ENCODE data around the gene SMC2. TPM values are rescaled to one million over a fixed set of nuclear protein-coding genes. Genes with fewer than 3 reads are reported as not detected.

SMC2 gene
- total RNA-seq, 2 experiments from 2014 or later, result 56.4 to 89.3 TPM

- TF ChIP-seq CTCF (conservative IDR thresholded peaks at IDR 0.05; ENCODE audit: low read length) (no peak), EZH2phosphoT487 (IDR thresholded peaks at IDR 0.05; ENCODE audit: borderline replicate concordance, low read depth, low read length) (no peak)
- intact Hi-C loops (cut with micrococcal nuclease; ENCODE audit: unreplicated experiment), result loop anchor here (5.0 kb wide), 1 partner anchor 654 kb away; the partner anchor contains the start of gene NIPSNAP3A
- H3K4me2 ChIP-seq (ENCODE audit: low read length), result peak overlapping the region; percentile 72
Measured at GRCh38 chr9:104092875-104093600, 1.1 kb upstream of the SMC2 start.

DNA sequence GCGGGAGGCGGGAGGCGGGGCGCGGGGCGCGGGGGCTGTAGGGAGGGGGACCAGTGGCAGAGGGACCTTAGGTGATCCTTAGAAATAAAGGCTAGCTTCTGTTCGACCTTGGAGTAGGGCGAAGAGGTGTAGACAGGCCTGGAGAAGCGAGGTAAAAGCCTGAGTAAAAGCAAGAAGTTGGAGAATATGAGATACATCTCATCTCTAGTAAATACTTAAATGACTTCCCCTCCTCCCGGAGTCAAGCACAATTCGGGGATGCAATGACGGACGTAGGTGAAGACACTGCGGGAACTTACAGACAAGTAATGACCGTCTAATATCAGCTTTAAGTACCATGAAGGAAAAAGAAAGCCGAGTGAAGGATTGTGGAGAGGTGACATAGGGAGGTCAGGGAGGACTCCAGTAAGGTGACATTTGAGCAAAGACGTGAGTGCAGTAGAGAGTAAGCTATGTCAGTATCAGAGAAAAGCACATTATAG, 466 bp downstream of the SMC2 start:
- POLR2A ChIA-PET, result interaction anchor here (0.6 to 2.1 kb wide), 9 partner anchors 8 to 1151 kb away, joined by 3 to 18 read pairs (median 8); partner anchors contain the start of gene NIPSNAP3A
- CTCF ChIA-PET (ENCODE audit: unreplicated experiment), result interaction anchor here (1.0 kb wide), 1 partner anchor 8 kb away, joined by 3 read pairs; no protein-coding TSS in a partner anchor
- Histone ChIP-seq H3K4me1 (ENCODE audit: insufficient read depth, low read length, poor library complexity, severe bottlenecking) (peaks cover 52% of the 10 kb centered on the region), H3K9me2 (ENCODE audit: insufficient read depth, low read length) (no peaks in the 10 kb centered on the region), H2AFZ (ENCODE audit: low read length) (peak overlapping the region; percentile 84; the same call in 1 of the 2 replicates), H3K36me3 (ENCODE audit: insufficient read depth, low read length) (peaks cover 41% of the 10 kb centered on the region), H3K4me3 (ENCODE audit: low read depth, low read length, poor library complexity, severe bottlenecking) (peak overlapping the region; percentile 85), H3K27ac (ENCODE audit: low read depth, low read length, poor library complexity, severe bottlenecking) (peak overlapping the region; percentile 82), H4K20me1 (ENCODE audit: insufficient read depth, low read length) (no peaks in the 10 kb centered on the region; the same call in 1 of the 2 replicates), H3K9me3 (ENCODE audit: low read length) (no peaks in the 10 kb centered on the region), H3K79me2 (ENCODE audit: insufficient read depth, low read depth, low read length) (peaks cover 69% of the 10 kb centered on the region), H3K4me2 (ENCODE audit: low read length) (peak overlapping the region; percentile 99)
- intact Hi-C loops (cut with micrococcal nuclease; ENCODE audit: unreplicated experiment), result loop anchor here (5.0 kb wide), 1 partner anchor 653 kb away; the partner anchor contains the start of gene NIPSNAP3A
- no peak for DNase-seq (ENCODE audit: low spot score)
- TSS peak; percentile 44 for BruUV-seq (replicated peaks)
- TF ChIP-seq CTCF (conservative IDR thresholded peaks at IDR 0.05; ENCODE audit: low read length) (no peak), EZH2phosphoT487 (IDR thresholded peaks at IDR 0.05; ENCODE audit: borderline replicate concordance, low read depth, low read length) (no peak)

More at GRCh38 chr9:104092875-104093600, 1.1 kb upstream of the SMC2 start:
- H3K4me1 ChIP-seq (ENCODE audit: insufficient read depth, low read length, poor library complexity, severe bottlenecking), result peaks cover 52% of the 10 kb centered on the region
- H2AFZ ChIP-seq (ENCODE audit: low read length), result peak overlapping the region; percentile 84; the same call in 1 of the 2 replicates
- H3K9me2 ChIP-seq (ENCODE audit: insufficient read depth, low read length), result no peaks in the 10 kb centered on the region
- CTCF ChIA-PET (ENCODE audit: unreplicated experiment), result no interaction called here
- peaks cover 26% of the 10 kb centered on the region for H3K36me3 ChIP-seq (ENCODE audit: insufficient read depth, low read length)
- peak overlapping the region; percentile 82 for H3K27ac ChIP-seq (ENCODE audit: low read depth, low read length, poor library complexity, severe bottlenecking)
- no peaks in the 10 kb centered on the region; the same call in 1 of the 2 replicates for H4K20me1 ChIP-seq (ENCODE audit: insufficient read depth, low read length)
- H3K79me2 ChIP-seq (ENCODE audit: insufficient read depth, low read depth, low read length), result peaks cover 53% of the 10 kb centered on the region
- peak overlapping the region; percentile 85 for H3K4me3 ChIP-seq (ENCODE audit: low read depth, low read length, poor library complexity, severe bottlenecking)
- BruUV-seq (replicated peaks), result no TSS peak
- DNase-seq (ENCODE audit: low spot score), result peak; percentile 22
- H3K9me3 ChIP-seq (ENCODE audit: low read length), result no peaks in the 10 kb centered on the region
- POLR2A ChIA-PET, result interaction anchor here (0.6 to 2.1 kb wide), 16 partner anchors 8 to 765 kb away, joined by 3 to 18 read pairs (median 4); partner anchors contain the start of gene NIPSNAP3A

Measured in OCI-LY7 (cell line).